HFF-Myc (cell line): ENCODE results near the gene HOXB1.

Experiments used
- DNase-seq: peaks from one replicate; pipeline ENCODE4 v3.0.0-alpha.2; 2011; ENCODE audit warnings: low read depth; ENCODE audit errors: extremely low read depth
- H3K4me3 ChIP-seq: replicated peaks from 2 replicates; pipeline ENCODE4 v1.5.1; 2011; ENCODE audit warnings: low read depth, mild to moderate bottlenecking, control low read depth, low read length
- TF ChIP-seq, protein P1 (sequence below): IDR thresholded peaks from 2 replicates; pipeline ENCODE4 v1.5.1; 2012; ENCODE audit warnings: mild to moderate bottlenecking, low read depth, low read length, control low read depth; ENCODE audit errors: missing control alignments

The HOXB1 gene

DNA sequence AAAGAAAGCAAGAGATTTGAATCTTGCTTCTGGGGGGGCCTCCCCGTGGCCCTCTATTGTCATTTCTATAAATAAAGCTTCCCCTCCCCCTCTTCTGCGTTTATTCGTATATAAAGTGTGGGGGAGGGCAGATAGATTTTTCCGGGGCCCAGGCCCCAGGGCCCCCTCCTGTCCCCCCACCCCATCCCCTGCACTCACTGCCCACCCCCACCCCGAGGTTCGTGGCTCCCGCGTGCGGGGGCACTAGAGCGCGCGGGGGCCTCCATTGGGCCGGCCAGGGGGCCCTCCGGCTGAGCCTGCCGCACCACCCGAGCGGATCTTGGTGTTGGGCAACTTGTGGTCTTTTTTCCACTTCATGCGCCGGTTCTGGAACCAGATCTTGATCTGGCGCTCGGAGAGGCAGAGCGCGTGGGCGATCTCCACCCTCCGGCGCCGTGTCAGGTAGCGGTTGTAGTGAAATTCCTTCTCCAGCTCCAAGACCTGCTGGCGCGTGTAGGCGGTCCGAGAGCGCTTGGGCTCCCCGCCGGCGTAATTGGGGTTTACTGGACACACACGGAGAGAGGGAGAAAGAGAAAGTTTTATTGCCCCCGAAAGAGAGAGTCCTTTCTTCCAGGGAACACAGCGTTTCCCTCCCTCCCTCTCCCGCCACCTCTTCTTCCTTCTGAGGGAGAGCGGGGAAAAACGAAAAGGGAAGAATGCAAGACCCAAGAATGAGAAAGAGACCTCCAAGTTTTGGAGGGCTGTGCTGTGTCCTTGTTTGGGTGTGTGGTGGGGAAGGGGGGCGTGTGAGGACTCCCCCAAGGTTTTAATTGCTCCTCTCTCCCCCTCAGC lies 45.9 kb upstream of the HOXB1 start:
- peak overlapping the region; percentile 31 for H3K4me3 ChIP-seq
- TF ChIP-seq, protein P1, sequence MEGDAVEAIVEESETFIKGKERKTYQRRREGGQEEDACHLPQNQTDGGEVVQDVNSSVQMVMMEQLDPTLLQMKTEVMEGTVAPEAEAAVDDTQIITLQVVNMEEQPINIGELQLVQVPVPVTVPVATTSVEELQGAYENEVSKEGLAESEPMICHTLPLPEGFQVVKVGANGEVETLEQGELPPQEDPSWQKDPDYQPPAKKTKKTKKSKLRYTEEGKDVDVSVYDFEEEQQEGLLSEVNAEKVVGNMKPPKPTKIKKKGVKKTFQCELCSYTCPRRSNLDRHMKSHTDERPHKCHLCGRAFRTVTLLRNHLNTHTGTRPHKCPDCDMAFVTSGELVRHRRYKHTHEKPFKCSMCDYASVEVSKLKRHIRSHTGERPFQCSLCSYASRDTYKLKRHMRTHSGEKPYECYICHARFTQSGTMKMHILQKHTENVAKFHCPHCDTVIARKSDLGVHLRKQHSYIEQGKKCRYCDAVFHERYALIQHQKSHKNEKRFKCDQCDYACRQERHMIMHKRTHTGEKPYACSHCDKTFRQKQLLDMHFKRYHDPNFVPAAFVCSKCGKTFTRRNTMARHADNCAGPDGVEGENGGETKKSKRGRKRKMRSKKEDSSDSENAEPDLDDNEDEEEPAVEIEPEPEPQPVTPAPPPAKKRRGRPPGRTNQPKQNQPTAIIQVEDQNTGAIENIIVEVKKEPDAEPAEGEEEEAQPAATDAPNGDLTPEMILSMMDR, result no peak
- no peak for DNase-seq

DNA sequence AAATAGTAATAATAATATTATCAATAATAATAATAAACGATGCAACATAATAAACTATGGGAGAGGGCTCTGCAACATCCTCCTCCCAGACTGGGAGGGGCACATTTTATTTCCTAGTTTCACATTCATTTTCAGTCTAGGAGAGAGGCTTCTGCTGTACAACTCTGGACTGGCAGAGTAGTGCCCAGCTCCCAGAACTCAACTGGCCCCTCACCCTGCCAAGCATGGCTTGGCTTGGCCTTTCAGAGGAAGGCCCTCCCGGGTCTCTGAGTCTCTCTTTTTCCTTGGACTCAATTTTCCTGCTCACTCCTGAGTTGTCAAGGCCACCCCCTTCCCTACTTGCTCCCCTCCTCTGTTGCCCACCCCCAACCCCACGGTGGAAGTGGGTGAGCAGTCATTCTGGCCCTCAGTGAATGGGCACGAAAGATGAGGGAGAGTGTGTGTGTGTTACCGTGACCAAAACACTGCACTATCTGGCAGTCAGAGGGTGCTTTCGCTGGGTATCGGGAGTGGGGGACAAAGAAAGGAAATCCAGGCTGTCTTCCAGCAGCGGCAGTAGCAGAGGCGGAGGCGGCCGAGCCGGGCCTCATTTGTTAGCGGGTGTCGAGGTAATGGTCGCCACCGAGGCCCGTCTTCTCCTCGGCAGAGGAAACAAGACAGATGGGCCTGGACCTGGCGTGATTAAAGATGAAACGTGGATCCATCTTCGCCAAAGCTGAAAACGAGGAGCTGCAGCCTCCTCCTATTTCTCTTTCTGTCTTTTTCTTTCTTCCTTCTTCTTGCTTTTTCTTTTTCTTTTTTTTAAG lies 45.1 kb upstream of the HOXB1 start:
- H3K4me3 ChIP-seq, result no peak overlapping the region

DNA sequence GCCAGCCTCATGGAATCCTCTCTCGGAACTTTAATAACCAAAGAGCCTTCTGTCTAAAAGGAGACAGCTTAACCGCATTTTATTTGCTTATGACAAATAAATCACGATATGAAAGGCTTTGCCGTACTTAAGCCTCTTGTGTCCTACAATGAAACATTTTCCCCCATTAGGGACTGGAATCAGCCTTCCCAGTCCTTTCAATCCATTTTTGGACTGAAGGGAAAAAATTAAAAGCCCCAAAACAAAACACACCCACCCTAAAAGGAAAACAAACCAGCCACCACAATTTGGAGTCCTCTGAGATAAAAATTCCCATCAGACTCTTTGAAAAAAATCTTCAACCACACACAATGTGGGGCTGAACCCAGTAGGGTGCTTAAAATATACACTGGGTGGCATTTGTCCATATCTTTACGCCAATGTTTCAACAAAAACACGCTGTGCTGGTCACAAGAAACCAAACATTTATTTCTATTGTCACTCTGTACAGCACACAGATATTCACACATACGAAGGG lies 44.3 kb upstream of the HOXB1 start:
- DNase-seq, result no peak
- no peak overlapping the region for H3K4me3 ChIP-seq
- TF ChIP-seq, protein P1, result no peak

More for the DNA sequence above, 45.1 kb upstream of the HOXB1 start:
- DNase-seq, result no peak
- TF ChIP-seq, protein P1, result no peak

DNA sequence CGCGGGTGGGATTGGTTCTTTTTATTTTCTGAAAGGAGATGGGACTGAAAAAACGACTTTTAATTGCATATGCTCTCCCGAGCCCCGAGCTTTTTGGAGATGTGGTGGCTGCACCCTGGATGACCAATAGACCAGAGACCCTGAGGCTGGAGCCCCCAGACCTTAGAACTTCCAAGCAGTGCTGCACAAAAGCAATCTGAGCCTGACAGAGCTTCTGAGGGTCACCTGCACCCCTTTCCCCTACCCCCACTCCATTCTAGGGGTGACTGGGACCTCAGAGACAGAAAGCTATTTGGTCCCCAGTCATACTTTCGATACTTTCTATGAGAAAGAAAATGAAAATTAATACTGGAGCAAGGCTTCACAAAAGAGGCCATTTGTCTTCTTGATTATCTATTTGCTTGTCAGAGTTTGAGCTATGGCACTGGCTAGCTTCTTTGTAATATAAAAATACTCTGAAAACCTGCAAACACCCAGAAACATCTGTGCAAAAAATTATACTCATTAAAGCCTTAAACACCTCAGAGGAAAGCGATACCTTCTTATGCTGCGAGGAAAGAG lies 43.8 kb upstream of the HOXB1 start:
- TF ChIP-seq, protein P1, result no peak
- no peak for DNase-seq
- no peak overlapping the region for H3K4me3 ChIP-seq

DNA sequence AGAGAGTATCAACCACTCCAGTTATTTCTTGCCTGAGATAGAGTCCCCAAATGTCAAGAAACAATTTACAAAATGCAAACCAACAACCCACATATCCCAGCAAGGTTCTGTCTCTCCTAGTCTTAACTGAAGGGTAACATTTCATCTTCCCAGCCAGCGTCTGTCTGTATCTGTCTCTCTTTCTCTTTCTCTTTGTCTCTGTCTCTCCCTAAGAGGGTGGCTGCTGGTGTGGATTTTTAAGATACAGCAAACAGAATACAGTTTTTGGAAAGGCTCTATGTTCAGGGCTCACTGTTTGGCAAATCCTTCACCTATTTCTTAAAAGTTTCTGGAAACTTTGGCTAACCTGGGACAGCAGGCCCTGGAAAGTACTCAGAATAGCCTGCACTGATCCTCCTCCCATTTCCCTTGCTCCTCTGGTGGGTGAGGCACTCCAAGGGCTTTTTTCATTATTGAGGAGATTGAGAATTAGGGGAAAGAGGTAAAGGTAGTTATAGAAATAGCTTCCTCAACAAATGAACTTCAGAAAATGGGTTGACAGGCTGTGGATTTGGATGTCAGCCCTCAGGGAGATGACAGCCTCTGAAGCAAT lies 41.1 kb upstream of the HOXB1 start:
- DNase-seq, result no peak
- H3K4me3 ChIP-seq, result no peak overlapping the region
- TF ChIP-seq, protein P1, result no peak

DNA sequence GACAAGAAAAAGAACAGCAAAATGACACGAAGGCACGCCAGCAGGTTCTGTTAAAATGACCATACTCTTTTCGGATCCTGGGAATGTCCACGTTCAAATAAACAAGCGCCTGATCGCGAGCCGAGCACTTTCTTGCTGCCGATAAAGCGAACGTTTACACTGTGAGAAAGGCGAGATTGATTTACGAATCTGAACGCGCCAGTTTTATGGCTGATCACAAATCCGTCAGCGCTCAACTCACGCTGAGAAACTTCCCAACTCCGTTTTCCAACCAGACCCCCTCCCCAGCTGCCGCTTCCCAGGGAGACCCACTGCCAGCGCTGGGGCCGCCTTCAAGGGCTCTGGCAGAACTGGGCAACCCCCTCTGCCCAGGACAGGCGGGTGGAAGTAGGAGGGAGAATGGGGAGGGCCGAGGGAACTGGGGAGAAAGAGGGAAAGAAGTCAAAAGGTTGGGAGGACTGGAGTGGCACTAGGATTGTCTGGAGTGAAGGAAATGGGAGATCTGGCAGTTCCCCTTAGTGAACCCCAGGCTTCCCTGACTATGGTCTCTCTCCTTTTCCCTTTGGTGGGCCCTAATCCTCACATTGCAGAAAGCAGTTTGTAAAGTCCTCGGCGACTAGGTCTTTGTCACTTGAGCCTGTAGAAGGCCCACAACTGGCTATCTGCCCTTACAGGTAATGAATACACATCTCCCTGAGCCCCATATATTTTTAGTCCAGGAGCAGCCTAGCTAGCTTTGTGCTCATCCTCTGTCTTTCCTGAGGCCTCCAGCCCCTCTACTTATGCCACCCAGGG lies 40.4 kb upstream of the HOXB1 start:
- no peak overlapping the region for H3K4me3 ChIP-seq
- TF ChIP-seq, protein P1, result no peak
- DNase-seq, result no peak
